8988T (cell line): ENCODE data around the gene ITPKB.

Experiments
- DNase-seq: peaks from one replicate; pipeline ENCODE4 v3.0.0; 2011

ITPKB gene

GRCh38 chr1:226593541-226593940 is 145.5 kb downstream of the ITPKB start:
- DNase-seq = no peak

DNA sequence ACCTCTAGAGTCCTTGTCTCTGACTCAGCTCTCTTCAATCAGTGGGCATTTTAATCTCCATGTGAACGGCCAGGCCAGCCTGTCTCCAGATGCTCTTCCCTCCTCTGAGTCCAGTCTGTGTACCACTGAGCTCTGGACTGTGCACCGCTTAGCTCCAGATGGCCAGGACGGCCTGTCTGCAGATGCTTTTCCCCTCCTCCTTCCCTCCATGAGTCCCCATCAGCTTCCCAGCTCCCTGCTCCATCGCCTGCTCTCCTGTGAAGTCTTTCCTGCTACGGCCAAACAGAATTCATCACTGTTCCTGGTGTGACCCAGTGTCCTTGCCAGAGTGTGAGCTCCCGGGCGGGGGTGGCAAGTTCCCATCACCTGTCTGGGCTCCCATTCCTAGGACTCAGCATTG is 148.5 kb downstream of the ITPKB start:
- no peak for DNase-seq

- DNase-seq = no peak
Measured at GRCh38 chr1:226589008-226589733, 149.9 kb downstream of the ITPKB start.

- DNase-seq = no peak
Measured at GRCh38 chr1:226588484-226588883, 150.6 kb downstream of the ITPKB start.

DNA sequence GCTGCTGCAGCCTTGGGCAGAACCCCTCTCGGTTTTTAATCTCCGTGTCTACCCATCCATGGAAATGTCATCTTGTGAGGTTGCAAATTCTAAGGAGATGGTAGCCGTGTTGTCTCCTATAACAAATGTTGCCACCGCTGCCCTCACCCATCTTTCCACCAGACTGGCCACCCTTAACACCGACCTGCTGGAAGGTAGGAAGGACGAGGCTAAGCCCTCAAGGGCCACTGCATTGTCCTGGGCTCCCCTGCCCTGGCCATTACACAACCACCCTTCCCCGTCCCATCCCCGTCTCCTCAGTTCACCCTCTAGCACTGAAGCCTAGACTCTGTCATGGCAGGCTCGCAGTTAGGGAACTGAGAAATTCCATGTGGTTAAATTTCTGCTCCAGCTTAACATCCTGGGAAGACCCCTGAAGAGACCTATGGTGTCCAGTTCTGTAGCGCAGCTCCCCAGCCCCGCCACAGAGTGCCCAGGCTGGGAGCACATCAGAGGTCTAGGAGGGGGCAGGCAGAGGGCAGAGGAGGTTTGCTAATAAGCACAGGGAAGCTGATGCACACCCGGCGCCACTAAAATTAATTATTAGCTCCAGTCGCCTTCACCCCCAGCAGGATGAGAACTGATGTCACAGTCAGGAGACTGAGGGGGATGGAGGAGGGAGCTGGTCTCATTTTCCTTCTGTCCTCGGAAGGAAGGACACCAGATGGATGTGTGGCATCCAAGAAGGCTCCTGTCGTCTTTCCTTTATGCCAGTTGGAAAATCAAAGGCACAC is 152.2 kb downstream of the ITPKB start:
- DNase-seq = no peak

- no peak for DNase-seq
Measured at GRCh38 chr1:226586116-226586515, 153.0 kb downstream of the ITPKB start.

DNA sequence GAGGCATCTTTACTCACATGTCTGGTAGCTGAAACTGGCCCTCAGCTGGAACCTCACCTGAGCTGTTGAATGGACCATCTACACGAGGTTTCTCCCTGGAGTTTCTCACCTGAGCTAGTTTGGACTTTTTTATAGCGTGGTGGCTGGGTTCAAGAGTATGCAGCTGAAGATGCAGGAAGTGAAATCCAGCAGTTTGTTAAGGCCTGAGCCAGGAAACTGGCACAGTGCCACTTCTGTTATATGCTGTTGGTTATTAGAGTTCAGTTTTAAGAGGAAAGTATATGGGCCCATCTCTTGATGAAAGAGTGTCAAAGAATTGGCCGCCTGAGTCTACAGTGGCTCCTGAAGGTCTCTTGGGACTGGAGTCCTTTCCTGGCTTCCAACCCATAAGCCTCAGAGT is 154.9 kb downstream of the ITPKB start:
- no peak for DNase-seq

- no peak for DNase-seq
Measured at GRCh38 chr1:226582966-226583365, 156.1 kb downstream of the ITPKB start.
